GM10266 (cell line): ENCODE measurements around the gene ZSWIM1.

ENCODE experiments used
- DNase-seq: peaks from one replicate; pipeline ENCODE4 v3.0.0; 2012; ENCODE audit errors: extremely low spot score
- TF ChIP-seq, protein P1 (sequence below): IDR thresholded peaks from 2 replicates; pipeline ENCODE4 v1.5.1; 2012; ENCODE audit warnings: mild to moderate bottlenecking, low read depth; ENCODE audit not compliant: control insufficient read depth, insufficient read depth; ENCODE audit errors: missing control alignments

ZSWIM1 gene

GRCh38 chr20:45878076-45878761 lies 2.8 kb upstream of the ZSWIM1 start:
- TF ChIP-seq, protein P1, sequence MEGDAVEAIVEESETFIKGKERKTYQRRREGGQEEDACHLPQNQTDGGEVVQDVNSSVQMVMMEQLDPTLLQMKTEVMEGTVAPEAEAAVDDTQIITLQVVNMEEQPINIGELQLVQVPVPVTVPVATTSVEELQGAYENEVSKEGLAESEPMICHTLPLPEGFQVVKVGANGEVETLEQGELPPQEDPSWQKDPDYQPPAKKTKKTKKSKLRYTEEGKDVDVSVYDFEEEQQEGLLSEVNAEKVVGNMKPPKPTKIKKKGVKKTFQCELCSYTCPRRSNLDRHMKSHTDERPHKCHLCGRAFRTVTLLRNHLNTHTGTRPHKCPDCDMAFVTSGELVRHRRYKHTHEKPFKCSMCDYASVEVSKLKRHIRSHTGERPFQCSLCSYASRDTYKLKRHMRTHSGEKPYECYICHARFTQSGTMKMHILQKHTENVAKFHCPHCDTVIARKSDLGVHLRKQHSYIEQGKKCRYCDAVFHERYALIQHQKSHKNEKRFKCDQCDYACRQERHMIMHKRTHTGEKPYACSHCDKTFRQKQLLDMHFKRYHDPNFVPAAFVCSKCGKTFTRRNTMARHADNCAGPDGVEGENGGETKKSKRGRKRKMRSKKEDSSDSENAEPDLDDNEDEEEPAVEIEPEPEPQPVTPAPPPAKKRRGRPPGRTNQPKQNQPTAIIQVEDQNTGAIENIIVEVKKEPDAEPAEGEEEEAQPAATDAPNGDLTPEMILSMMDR = no peak
- DNase-seq = no peak

DNA sequence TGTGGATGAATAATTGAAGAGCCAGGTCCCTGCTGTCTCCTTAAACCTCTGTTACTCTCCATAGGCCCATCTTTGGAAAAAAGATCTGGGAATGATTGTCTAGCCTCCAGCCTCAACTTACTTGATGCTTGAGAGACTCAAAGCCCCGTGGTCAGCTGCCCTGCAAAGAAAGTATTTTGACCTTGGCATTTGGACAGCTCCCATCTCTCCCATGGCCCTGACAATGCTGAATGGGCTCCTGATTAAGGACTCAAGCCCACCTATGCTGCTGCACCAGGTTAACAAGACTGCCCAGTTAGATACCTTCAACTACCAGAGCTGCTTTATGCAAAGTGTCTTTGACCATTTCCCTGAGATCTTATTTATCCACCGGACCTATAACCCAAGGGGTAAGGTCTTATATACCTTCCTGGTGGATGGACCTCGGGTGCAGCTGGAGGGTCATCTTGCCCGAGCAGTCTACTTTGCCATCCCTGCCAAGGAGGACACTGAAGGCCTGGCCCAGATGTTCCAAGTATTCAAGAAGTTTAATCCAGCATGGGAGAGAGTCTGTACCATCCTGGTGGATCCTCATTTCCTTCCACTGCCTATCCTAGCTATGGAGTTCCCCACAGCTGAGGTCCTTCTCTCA lies 1.6 kb downstream of the ZSWIM1 start:
- DNase-seq = no peak
- TF ChIP-seq, protein P1 = no peak

GRCh38 chr20:45883100-45883469 lies 2.1 kb downstream of the ZSWIM1 start:
- no peak for DNase-seq

DNA sequence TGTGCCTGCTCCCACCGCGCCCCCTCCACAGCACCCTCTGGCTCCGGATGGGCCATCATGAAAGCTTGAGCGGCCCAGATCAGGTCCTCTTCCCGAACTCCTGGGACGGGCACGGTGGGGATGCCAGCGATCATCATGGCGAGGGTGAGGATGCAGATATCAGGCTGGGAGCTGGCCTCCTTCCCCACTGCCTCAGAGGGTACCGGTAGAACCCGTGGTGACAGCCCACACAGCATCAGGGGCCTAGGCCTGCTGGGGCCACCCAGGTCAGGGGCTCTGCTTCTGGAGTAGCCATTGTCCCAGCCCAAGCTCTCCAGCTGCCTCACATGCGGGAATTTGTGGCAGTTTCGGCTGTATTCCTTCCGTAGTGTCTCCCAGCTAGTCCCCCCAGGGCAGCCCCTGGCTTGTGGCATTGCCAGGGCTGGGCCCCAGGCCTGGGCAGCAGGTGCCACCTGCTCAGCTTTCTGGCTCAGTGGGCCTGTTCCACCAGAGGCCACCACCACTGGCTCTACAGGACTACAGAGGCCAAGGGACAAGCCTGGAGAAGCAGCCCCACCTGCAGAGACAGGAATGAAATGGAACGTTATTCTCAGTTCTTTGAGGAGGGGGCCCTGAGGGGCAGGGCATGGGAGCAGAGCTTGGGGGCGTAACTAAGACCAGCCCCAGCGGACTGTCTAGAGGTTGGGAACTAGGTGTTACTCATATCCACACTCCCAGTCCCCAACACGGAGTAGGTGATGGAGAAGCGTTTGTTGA lies 5.7 kb downstream of the ZSWIM1 start:
- TF ChIP-seq, protein P1 = no peak

More at GRCh38 chr20:45883100-45883469, 2.1 kb downstream of the ZSWIM1 start:
- TF ChIP-seq, protein P1 = no peak

DNA sequence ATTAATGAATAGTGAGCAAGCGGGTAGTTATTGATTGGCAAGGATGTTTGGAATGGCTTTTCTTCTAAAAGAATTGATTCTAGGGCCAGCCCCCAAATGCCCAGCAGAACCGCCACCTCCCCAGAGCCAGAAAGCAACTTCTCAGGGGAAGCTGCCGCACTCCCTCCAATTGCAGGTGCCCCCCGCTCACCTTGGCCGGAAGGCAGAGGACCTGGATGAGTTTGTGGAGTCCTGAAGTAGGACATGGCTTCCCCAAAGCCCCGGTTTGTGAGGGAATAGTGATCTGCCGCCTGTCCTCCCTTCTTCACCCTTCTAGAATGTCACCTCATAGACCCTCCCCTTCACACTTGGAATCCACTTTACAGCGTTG lies 6.3 kb downstream of the ZSWIM1 start, which contains the start of gene SPATA25:
Gene SPATA25, minus strand, starts transcription at position 277 of the 370 bp plus-strand sequence. Its CDS starts 32 bp downstream, at position 245.
- DNase-seq = no peak
- TF ChIP-seq, protein P1 = no peak

More for the DNA sequence above, 5.7 kb downstream of the ZSWIM1 start:
- no peak for DNase-seq

- TF ChIP-seq, protein P1 = no peak
- no peak for DNase-seq
Observed at GRCh38 chr20:45888681-45889080, 7.7 kb downstream of the ZSWIM1 start.
